ENCODE data around the gene CD70.

Gene CD70

GRCh38 chr19:6616011-6616410 is 25.1 kb upstream of the CD70 start:
- TF ChIP-seq CTCF (IDR thresholded peaks at IDR 0.05): no peak

DNA sequence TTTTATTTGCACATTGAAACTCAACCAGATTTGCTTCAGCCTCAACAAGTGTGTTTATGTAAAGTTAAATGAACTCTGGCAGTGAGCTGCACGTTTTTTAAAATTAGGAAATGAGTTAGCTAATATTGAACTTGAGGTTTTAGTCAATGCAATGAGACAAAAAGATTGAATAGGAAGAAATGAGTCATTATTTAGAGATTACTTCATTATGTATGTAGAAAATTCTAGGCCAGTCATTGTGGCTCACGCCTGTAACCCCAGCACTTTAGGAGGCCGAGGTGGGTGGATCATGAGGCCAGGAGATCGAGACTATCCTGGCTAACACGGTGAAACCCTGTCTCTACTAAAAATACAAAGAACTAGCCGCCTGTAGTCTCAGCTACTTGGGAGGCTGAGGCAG is 22.8 kb upstream of the CD70 start:
- TF ChIP-seq CTCF (IDR thresholded peaks at IDR 0.05): no peak

GRCh38 chr19:6610934-6611852 is 20.2 kb upstream of the CD70 start:
- no peak for TF ChIP-seq CTCF (IDR thresholded peaks at IDR 0.05)

DNA sequence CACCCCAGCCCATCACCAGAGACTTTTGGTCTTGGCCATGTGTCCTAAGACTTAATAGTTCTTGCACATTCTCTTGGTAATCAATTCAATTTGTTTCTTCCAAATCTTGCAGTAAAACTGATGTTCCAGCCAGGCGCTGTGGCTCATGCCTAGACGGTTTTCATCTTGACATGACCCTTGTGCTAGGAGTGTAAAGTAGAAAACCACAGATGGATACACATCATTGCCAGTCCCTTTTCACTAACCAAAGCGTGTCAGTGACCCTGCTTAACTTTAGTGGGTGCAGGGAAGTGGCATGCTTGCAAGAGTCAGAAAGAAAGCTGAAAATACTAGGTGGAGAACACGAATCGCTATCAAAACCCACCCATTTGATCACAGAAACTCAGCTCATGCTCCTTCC is 18.0 kb upstream of the CD70 start:
- no peak for TF ChIP-seq CTCF (IDR thresholded peaks at IDR 0.05)

GRCh38 chr19:6604906-6605305 is 14.0 kb upstream of the CD70 start:
- TF ChIP-seq CTCF (IDR thresholded peaks at IDR 0.05): no peak

GRCh38 chr19:6602729-6603114 is 11.8 kb upstream of the CD70 start:
- TF ChIP-seq CTCF (IDR thresholded peaks at IDR 0.05): no peak

GRCh38 chr19:6599866-6600454 is 9.0 kb upstream of the CD70 start:
- TF ChIP-seq CTCF (IDR thresholded peaks at IDR 0.05): no peak
